ENCODE data around the gene CTAGE6.
A peak's percentile ranks its signal among the peaks of the same experiment; 100 is the strongest.
"Not testable (repeated sequence)": the region's sequence is repeated elsewhere in the genome, so short reads cannot be mapped to it uniquely, and the experiment has no call there.

Gene CTAGE6

DNA sequence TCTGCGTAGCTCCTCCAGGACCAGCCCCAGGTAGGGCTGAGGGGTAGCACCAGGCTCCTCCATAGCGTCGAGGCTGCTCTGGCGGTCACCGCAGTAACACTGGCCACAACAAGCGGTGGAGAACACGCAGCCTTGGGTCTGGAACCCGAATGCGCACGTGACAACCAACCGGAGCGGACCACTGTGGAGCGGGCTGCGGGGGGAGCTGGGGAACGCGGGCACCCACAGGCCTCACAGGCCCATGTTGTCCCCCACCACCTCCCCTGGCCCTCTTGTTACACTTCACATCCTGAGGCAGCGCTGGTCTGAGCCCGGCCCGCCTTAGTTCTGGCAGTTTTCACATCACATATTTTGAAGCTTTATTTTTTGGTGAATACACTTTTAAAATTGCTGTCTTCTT is at the start of gene CTAGE6:
CTAGE6 (minus strand) TSS at position 101 of the 400 bp plus-strand sequence; CDS start at position 63, 38 bp downstream.
- not testable (repeated sequence) for DNase-seq

DNA sequence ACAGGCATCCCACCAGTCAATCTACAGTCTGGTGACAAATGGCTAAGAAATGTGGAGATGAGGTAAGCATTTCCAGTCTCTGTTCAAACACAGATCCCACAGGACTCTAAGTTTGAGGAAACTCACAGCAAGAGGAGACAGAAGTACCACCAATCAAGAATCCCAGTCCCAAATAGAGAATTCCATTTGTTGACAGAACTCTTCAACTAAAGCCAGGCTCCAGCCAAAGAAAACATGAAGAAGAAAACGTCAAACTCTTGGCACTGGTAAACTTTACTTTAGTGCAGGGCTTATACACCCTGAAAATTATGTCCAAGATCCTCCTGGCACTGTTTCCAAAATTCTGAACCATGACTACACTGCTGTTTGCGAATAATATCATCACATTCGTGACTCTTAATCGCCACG is 49.2 kb upstream of the CTAGE6 start:
- not testable (repeated sequence) for DNase-seq

DNA sequence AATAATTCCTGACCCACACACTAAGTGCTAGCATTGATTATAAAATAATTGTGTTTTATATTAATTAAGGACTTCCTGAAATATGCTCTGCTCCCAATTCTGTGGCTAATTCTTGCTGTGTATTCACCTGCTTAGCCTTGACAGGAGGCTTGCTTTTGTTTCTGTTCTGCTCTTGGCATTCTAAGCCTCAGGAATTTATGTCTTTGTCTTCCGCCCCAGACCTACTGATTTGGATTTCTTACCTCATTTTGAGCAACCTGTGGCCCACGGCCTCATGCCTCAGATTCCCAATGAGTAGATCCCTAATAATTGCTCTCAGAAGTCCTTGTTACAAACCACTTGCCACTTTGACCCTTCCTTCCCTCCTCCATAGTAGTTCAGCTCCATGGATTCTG is 40.4 kb upstream of the CTAGE6 start:
- DNase-seq: not testable (repeated sequence)

DNA sequence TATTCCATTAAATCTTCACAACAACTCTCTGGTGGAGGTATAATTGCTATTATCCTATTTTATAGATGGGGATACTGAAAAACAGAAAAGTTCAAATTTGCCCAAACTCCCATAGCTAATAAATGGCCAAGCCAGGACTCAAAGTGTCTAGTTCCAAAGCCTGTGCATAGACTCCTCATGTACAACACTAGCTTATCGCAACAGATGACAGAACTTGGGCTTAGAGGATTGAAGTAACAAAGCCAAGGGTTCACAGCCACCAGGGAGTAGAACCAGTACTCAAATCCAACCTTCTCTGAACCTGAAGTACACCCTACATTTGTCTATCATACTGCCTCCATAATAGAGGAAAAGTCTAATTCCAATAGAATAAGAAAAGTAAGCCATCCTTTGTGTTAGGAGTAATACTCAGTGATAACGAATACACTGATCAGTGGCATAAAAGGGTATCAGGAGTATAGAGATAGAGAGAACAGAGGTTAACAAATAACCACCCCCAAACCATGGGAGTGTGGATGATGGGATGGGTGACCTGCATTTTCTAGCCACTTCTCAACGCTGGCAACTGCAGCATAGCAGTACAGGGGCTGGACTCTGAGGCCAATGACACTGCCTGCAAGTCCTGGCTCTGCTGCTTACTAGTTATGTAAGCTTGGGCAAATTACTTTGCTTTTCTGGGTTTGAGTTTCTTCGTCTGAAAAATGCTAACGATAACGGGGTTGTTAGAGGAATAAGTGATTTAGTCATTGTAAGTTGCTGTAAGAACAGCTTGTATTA is 39.8 kb upstream of the CTAGE6 start:
- not testable (repeated sequence) for DNase-seq

- not testable (repeated sequence) for DNase-seq
These were observed 38.2 kb upstream of the CTAGE6 start for GRCh38 chr7:143795653-143796052.

GRCh38 chr7:143792633-143793032 is 35.1 kb upstream of the CTAGE6 start:
- peak; percentile 55 for DNase-seq

GRCh38 chr7:143785415-143786182 is 28.1 kb upstream of the CTAGE6 start:
- DNase-seq: not testable (repeated sequence)

DNA sequence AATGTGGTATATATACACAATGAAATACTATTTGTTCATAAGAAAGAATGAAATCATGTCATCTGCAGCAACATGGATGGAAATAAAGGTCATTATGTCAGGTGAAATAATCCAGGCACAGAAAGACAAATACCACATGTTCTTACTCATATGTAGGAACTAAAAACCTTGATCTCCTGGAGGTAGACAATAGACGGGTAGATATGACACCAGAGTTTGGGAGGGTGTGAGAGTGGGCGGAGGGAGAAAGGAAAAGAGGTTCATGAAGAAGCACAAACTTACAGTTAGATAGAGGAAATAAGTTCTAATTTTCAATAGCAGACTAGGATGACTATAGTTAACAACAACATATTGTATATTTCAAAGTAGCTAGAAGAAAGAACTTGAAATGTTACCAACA is 22.1 kb upstream of the CTAGE6 start:
- DNase-seq: not testable (repeated sequence)

GRCh38 chr7:143772738-143773468 is 15.4 kb upstream of the CTAGE6 start:
- not testable (repeated sequence) for DNase-seq

GRCh38 chr7:143767531-143767930 is 10.0 kb upstream of the CTAGE6 start:
- DNase-seq: not testable (repeated sequence)

- not testable (repeated sequence) for DNase-seq
These were observed 8.2 kb upstream of the CTAGE6 start for GRCh38 chr7:143765678-143766077.

DNA sequence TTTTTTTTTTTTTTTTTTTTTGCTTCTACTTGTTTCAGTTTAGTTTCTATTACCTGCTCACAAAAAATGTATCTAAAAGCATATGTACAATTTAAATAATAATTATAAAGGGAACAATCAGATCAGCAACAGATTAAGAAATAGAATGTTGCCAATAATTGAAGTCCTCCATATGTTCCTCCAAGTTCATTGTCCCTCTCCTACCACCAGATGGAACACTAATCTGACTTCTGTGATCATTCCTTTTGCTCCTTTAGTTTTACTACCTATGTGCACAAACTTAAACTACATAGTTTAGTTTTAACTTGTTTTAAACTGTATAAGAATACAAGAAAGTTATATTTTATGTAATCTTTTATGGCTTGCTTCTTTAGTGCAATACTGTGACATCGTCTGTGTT is 5.6 kb upstream of the CTAGE6 start:
- not testable (repeated sequence) for DNase-seq

DNA sequence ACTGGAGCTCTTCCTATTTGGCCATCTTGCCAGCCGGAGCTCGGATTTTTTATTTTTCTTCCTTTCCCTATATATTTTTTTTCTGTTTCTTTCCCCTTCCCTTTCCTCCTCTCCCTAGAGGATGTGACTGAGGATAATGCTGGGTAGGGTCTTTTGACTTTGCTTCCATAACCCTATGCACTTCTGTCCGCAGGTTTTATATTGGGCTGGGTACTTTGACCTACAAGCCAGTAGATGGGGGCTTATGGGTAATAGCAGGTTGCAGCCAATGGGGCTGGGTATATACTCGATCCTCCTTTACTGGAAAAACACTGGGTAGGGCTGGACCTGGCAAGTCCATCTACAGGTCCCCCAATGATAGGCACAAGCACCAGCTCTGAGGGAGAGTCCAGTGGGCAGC is 12.2 kb downstream of the CTAGE6 start:
- DNase-seq: not testable (repeated sequence)

GRCh38 chr7:143737037-143737819 is 20.3 kb downstream of the CTAGE6 start:
- DNase-seq: not testable (repeated sequence)

DNA sequence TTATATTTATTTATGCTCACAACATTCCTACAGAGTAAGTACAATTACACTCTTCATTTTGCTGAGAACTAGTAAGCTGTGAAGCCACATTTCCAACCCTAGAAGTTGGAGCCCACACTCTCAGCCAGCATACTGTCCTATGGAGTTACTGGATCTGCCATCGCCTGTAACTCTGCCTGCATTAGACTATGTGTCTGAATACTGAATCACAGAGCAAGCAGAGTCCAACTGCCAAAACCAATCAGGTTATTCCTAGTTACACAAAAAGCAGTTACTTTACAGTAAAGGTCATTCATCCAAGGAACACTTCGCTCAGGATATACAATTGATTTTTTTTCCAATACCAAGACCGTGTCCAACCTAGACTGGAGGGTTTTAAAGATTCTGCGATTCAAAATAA is 21.5 kb downstream of the CTAGE6 start:
- DNase-seq: no peak

DNA sequence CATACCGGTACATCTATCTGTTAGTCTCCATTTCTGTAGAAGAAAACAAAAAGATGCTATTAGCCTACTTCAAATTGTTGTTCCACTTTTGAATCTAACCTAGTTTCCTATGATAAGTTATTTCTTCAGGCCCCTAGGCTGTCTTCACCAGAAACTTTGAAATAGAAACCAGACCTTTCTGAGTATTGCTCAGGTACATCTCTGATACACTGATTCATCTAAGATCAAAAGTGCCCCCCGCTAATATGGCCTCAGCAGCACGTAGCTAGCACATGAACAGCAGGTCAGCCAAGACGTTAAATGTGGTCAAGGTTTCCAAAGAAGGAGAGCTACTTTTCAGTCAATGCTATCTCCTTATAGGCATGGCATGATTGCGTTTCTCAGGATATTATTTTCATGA is 23.6 kb downstream of the CTAGE6 start:
- peak; percentile 5 for DNase-seq

DNA sequence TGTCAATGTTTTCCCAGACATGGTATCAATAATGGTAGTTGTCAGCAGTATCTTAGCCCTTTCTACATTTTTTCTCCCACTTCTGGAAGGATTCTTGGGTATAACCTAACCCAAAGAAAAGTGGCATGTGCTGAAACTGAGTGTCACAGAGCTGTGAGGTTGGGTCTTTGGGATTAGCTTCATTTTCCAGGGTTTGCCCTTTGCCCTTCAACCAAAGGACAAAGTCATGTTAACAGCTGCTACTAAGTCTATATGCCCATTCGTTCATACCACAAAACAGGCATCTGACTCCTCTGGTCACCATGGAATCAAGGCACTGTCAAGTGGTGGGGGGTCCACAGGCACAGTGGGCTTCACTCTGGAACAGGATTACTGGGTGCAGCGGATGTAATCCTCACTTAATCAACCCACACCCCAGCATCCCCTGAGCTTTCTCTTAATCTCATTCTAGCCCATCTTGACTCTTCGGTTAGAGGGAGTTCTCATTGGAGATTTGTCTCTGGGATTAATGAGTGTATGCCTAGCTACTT is 29.1 kb downstream of the CTAGE6 start:
- DNase-seq: no peak

DNA sequence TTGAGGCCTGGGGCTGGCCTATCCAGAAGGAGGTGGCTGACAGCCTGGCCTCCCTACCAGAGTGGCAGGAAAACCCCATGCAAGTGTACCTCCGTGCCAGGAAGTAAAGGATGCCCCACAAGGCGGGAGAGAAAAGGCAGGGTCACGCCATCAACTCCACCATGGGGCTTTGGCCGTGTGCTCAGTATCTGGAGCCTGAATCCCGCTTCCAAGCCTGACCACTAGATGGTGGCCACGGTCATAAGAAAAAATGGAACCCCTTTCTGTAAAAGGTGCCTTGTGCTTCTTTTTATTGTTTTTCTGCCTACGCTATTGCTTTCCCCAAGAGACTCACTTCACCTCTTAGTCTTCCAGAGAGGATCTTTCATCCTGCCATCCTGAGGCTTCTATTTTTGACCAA is 29.9 kb downstream of the CTAGE6 start:
- DNase-seq: not testable (repeated sequence)

DNA sequence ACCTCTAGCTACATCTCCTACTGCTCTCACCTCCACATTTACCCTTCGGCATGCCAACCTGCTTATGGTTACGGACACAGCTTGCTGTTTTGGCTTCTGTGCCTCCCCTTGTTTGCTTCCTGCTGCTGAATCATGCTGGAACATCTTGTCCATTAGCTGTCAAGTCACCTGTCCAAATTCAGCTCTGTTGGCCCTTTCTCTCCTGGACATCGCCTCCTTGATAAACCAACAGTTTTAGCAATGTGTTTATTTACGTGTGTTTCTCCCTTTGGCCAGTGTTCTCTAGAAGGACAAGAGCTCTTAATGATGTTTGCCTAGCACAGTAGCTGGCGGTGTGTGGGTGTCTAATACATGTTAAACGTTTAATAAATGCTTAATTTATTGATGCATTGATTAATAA is 31.4 kb downstream of the CTAGE6 start:
- not testable (repeated sequence) for DNase-seq

DNA sequence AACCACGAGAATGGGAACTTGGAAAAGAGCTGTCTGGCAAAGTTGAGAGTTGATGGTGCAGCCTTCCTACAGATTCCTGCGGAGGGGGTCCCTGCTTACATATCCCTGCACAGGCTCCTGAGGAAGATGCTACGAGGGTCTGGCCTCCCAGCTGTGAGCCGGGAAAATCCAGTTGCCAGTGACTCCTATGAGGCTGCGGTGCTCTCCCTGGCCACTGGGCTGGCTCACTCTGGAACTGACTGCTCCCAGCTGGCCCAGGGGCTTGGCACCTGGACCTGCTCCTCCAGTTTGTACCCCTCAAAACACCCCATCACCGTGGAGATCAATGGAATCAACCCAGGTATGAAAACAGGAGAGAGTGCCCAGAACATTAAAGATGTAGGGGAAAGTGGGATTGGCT is 37.2 kb downstream of the CTAGE6 start:
- DNase-seq: not testable (repeated sequence)

DNA sequence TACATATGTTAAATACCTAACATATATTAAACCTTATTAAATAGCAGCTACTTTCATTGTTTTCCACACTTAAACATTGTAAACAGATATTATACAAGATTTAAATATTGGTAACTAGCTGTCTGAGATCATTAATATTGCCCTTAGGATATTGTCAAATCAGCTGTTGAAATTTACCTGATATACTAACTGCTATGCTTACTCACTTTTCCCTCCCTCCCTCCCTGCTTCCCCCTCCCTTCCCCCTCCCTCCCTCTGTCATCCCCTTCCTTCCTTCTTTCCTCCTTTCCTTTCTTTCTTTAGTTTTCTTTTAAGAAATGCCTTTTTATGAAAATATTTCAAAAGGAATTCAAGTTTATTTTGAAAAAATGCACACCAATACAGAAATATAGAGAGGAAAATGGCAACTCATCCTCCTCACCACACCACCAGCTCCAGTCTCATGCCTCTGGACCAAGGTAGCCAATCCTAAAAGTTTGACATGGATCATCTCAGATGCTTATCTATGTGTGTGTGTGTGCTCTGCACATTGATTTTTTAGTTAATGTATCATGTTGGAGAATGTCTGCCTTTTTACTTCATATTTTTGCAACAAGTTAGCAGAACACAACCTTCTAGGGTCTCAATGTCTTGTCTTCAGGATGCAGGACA is 41.8 kb downstream of the CTAGE6 start:
- not testable (repeated sequence) for DNase-seq
